ENCODE data around the gene DNAJB6. TPM values are rescaled to one million over a fixed set of nuclear protein-coding genes. Genes with fewer than 3 reads are reported as not detected.
A peak's percentile ranks its signal among the peaks of the same experiment; 100 is the strongest.

Gene DNAJB6
- total RNA-seq, 4 donors from 2014 or later, result 82.5 to 149 (median 94.7) TPM

DNA sequence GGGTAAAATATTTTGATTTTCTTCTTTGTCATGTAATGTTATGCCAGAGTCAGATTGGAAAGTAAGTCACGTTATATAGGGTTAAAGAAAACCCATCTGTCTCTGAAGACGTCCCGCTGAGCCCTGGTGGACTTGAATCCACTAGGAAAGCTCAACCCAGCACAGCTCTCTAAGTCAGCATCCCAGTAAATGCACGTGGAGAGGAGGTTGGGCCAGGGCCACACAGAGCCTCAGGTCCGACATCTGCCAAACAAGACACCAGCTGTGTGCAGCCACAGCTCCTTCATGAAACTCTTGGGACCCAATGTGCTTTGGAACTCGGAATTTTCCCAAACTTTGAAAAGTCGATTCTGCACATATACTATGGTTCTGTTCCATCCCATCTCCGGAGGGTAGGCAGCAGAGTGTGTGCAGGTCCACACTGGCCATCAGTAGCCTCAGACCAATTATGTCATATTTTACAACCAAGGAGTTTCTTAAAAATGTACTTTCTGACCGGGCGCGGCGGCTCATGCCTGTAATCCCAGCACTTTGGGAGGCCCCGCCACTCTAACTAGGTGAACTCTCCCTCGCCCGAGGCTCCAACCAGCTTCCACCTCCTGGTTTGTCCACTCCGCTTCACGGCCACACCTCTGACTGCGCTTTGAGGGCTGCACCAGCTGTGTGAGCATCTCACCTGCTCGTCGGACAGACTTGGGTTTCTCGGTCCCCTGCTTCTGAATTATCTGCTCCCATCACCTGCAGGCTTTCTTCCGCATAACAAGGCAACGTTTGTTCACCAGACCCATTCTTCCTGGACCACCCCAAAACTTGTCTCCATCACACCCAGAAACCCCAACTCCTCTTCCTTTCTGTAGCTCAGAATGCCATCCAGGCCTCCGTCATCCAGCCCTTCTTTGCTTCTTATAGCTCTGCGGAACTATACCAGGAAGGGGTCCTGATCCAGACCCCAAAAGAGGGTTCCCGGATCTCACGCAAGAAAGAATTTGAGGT lies 29.7 kb upstream of the DNAJB6 start:
- no peak for DNase-seq (ENCODE audit: low spot score)
- TF ChIP-seq, protein P1, sequence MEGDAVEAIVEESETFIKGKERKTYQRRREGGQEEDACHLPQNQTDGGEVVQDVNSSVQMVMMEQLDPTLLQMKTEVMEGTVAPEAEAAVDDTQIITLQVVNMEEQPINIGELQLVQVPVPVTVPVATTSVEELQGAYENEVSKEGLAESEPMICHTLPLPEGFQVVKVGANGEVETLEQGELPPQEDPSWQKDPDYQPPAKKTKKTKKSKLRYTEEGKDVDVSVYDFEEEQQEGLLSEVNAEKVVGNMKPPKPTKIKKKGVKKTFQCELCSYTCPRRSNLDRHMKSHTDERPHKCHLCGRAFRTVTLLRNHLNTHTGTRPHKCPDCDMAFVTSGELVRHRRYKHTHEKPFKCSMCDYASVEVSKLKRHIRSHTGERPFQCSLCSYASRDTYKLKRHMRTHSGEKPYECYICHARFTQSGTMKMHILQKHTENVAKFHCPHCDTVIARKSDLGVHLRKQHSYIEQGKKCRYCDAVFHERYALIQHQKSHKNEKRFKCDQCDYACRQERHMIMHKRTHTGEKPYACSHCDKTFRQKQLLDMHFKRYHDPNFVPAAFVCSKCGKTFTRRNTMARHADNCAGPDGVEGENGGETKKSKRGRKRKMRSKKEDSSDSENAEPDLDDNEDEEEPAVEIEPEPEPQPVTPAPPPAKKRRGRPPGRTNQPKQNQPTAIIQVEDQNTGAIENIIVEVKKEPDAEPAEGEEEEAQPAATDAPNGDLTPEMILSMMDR (IDR thresholded peaks at IDR 0.05), result no peak
- ATAC-seq (ENCODE audit: low FRiP score), result no peak

DNA sequence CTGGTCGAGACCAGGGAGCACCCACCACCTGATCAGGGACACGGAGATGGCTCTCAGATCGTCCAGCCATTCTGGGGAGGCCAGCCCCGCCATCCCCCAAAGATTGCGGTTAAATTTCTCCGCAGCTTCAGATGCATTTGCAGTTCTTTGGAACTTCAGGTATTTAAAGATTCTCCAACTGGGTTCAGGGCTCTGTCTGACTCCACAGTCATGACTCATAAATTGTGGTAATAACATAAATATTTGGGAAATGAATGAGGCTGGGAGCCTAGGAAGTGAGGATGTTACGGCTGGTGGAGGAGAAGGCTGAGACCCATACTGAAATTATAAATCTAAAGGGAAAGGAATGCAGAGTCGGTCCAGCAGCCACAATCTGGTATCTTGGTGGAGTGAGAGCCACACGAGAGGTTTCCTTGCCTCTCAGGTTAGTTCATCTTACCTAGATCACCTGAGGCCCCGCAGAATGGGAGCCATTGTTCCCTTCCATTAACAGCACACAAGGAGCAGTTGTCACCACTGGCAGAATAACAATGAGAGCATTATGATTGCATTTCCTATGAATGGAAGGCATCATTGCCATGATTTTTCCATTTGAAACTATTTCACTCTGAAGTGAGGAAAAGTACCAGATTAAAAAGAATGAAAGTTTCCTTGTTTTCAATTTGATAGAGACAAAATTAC lies 26.7 kb upstream of the DNAJB6 start:
- DNase-seq (ENCODE audit: low spot score) (no peak), ATAC-seq (ENCODE audit: low FRiP score) (peak; percentile 67)
- TF ChIP-seq, protein P1 (IDR thresholded peaks at IDR 0.05), result no peak

DNA sequence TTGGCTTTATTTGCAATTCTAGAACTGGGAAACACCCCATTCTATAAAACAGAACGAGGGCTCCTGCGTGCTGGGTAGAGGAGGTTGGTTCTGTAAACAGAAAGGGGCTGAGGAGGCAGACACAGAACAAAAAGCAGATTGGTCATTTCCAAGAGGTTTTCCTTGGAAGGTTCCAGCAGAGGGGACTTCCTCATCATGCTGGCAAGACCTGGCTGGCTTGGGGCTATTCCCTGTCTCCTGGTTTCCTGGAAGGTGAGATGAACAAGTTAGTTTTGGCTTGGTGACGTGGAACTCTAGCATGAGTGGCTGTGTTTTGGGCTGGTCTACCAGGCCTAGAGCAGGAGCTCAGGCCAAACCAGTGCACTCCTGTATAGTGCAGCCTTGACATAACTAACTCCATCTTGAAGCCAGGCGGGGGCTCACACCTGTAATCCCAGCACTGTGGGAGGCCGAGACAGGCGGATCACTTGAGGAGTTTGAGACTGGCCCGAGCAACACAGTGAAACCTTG lies 26.1 kb upstream of the DNAJB6 start:
- DNase-seq (ENCODE audit: low spot score) (no peak), ATAC-seq (ENCODE audit: low FRiP score) (no peak)
- TF ChIP-seq, protein P1 (IDR thresholded peaks at IDR 0.05), result no peak

DNA sequence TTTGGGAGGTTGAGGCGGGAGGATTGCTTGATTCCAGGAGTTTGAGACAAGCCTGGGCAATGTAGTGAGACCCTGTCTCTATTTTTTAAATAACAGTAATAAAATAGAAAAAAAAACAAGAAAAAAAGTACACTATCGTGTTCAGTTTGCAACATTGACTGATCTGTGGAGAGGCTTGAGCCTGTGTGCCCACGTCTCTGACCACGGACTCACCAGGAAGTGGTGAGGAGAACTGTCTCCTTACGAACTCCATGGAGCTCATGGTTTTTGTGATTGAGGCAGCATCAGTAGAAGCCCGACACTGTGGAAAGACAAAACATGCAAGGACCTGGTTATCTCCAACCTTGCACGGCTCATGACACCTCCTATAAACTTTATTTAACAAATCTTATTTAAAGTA lies 23.9 kb upstream of the DNAJB6 start:
- TF ChIP-seq, protein P1 (IDR thresholded peaks at IDR 0.05), result no peak
- ATAC-seq (ENCODE audit: low FRiP score) (no peak), DNase-seq (ENCODE audit: low spot score) (no peak)

DNA sequence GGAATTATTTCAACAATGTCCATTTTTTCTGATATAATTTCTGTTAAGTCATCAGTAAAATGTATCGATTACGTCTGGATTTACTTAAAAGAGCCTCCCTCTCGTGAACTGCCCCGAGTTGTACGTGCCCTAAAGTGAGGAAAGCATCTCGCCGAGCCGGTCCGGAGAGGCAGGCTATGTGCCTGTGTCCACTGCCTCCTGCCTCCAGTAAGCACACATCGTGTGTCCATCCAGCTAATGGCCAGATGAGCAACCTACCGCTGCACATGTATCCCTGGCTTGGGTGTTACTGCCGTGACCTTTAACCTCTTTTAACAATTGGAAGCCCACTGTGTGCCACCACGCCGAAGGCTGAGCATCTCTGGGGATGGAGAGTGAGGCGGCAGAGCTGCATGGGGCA lies 23.2 kb upstream of the DNAJB6 start:
- TF ChIP-seq, protein P1 (IDR thresholded peaks at IDR 0.05), result no peak
- no peak for DNase-seq (ENCODE audit: low spot score)
- ATAC-seq (ENCODE audit: low FRiP score), result no peak

DNA sequence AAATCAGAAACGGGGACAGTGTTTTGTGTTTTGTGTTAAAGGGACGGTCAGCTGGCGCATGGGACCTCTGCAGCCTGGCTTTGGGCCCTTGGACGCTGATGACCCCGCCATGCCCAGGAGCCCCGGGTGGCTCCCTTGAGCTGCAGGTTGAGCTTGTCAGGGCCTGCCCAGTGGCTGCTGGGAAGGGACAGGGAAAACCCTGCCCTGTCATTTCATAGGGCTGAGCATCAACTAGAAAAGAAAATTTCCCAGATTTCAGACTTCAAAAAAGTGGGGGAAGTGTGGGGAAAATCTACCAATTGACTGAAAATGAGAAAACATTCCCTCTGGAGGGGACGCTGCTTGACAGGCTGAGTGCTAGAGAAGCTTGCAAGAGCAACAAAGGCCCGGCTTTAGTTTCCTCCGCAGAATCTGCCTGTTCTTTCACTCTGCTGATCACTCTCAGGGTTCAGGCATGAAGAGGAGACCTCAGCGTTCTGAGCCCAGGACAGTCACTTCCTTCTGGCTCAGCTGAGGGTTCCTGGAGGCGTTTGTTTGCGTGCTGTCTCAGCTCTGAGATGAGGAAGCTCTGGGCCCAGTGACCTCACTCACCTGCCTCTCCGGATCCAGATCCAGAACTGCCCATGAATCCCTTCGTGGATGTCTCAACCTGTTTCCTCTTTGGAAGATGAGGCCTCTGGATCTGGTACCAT lies 18.6 kb upstream of the DNAJB6 start:
- no peak for ATAC-seq (ENCODE audit: low FRiP score)
- no peak for DNase-seq (ENCODE audit: low spot score)
- TF ChIP-seq, protein P1 (IDR thresholded peaks at IDR 0.05), result no peak
